Stimulated activated CD4-positive, alpha-beta T cell treated with anti-CD3 and anti-CD28 coated beads, Interleukin-15, amount 100 ng/mL, for 1 hour (primary cell): ENCODE data around the gene HSPA8.

Experiments
- DNase-seq, 2 donors: peaks; one replicate each; pipeline ENCODE4 v3.0.0-alpha.2; 2020; ENCODE audit warnings: low read depth in 1 of 2, low spot score in 1 of 2

HSPA8 gene

GRCh38 chr11:123047947-123048293 lies 14.0 kb downstream of the HSPA8 start:
- no peak for DNase-seq

GRCh38 chr11:123047266-123047946 lies 14.5 kb downstream of the HSPA8 start:
- DNase-seq = no peak

GRCh38 chr11:123046473-123047259 lies 15.3 kb downstream of the HSPA8 start:
- no peak for DNase-seq

GRCh38 chr11:123045101-123045500 lies 16.8 kb downstream of the HSPA8 start:
- DNase-seq = no peak

- DNase-seq = no peak
Measured at GRCh38 chr11:123041185-123041584, 20.8 kb downstream of the HSPA8 start.

GRCh38 chr11:123040111-123040432 lies 21.9 kb downstream of the HSPA8 start:
- DNase-seq = no peak

GRCh38 chr11:123035831-123036230 lies 26.1 kb downstream of the HSPA8 start:
- no peak for DNase-seq

GRCh38 chr11:123034597-123034996 lies 27.3 kb downstream of the HSPA8 start:
- DNase-seq = no peak

- DNase-seq = no peak
Measured at GRCh38 chr11:123033895-123034294, 28.0 kb downstream of the HSPA8 start.

- no peak for DNase-seq
Measured at GRCh38 chr11:123030517-123030916, 31.4 kb downstream of the HSPA8 start.

GRCh38 chr11:123020968-123021367 lies 41.0 kb downstream of the HSPA8 start:
- DNase-seq = no peak

GRCh38 chr11:123018702-123019101 lies 43.2 kb downstream of the HSPA8 start:
- DNase-seq = no peak

- no peak for DNase-seq
Measured at GRCh38 chr11:123011510-123011909, 50.4 kb downstream of the HSPA8 start.
